H1 (cell line): ENCODE data around the gene DYNC1I2. TPM values are rescaled to one million over a fixed set of nuclear protein-coding genes. Genes with fewer than 3 reads are reported as not detected.

Source experiments
- CTCF ChIA-PET: fragments of 300-600 bp; sonication (Branson Sonifier 250); formaldehyde crosslinking; loops from one replicate; lab custom pipeline; 2021; ENCODE audit not compliant: partially characterized antibody; lab: Charles Lee
- POLR2A ChIA-PET: fragments of 300-600 bp; sonication (Branson Sonifier 250); formaldehyde crosslinking; loops from one replicate; lab custom pipeline; 2021; ENCODE audit warnings: inconsistent platforms; ENCODE audit not compliant: partially characterized antibody; lab: Charles Lee
- DNase-seq, 2 experiments: peaks; one replicate each; pipeline versions ENCODE4 v3.0.0 to v3.0.0-alpha.2; 2010 to 2022; ENCODE audit warnings: low spot score in 2 of 2, low read depth in 1 of 2, mixed read lengths in 1 of 2
- FAIRE-seq: peaks from 2 replicates; lab custom pipeline; 2011; peaks lifted over from hg19 to GRCh38; lab: Jason Lieb, UNC
- H2AFZ ChIP-seq: 2 replicates; pipeline ENCODE4 v1.8.1; 2012; ENCODE audit warnings: low read length, inconsistent platforms
- H2AK5ac ChIP-seq: 2 replicates; pipeline ENCODE4 v1.6.1; 2013; ENCODE audit warnings: low read depth, low read length
- H2BK120ac ChIP-seq: replicated peaks from 2 replicates; pipeline ENCODE3; 2013; ENCODE audit warnings: low read depth, low read length, inconsistent platforms
- H2BK12ac ChIP-seq: 2 replicates; pipeline ENCODE4 v1.6.1; 2013; ENCODE audit warnings: low read depth, low read length
- H2BK15ac ChIP-seq: 2 replicates; pipeline ENCODE4 v1.6.1; 2013; ENCODE audit warnings: low read length
- H2BK20ac ChIP-seq: 2 replicates; pipeline ENCODE4 v1.6.1; 2013; ENCODE audit warnings: low read length
- H2BK5ac ChIP-seq: 2 replicates; pipeline ENCODE4 v1.6.1; 2013; ENCODE audit warnings: low read depth, low read length
- H3K14ac ChIP-seq: 2 replicates; pipeline ENCODE4 v1.6.1; 2013; ENCODE audit warnings: inconsistent platforms; ENCODE audit not compliant: insufficient read length
- H3K18ac ChIP-seq: 2 replicates; pipeline ENCODE4 v1.6.1; 2013; ENCODE audit warnings: low read length; ENCODE audit errors: extremely low read depth
- H3K23ac ChIP-seq: 2 replicates; pipeline ENCODE4 v1.6.1; 2013; ENCODE audit warnings: inconsistent platforms; ENCODE audit not compliant: insufficient read length
- H3K23me2 ChIP-seq: 2 replicates; pipeline ENCODE4 v1.6.1; 2013; ENCODE audit warnings: low read depth, low read length
- H3K27ac ChIP-seq: 2 replicates; pipeline ENCODE4 v1.6.1; 2011; ENCODE audit warnings: low read depth, low read length, inconsistent platforms
- H3K27me3 ChIP-seq, 4 experiments: replicated peaks in 1 of 4; 1 replicate in 1 of 4; 2 replicates in 3 of 4; pipeline versions ENCODE4 v1.6.1 to v1.8.1; 2011 to 2013; ENCODE audit warnings: low read length in 3 of 4, mild to moderate bottlenecking in 3 of 4, inconsistent platforms in 2 of 4, mixed read lengths in 2 of 4, moderate library complexity in 1 of 4; ENCODE audit not compliant: control insufficient read depth in 3 of 4, insufficient read depth in 3 of 4; ENCODE audit errors: extremely low read depth in 1 of 4
- H3K36me3 ChIP-seq, 4 experiments: 2 replicates each; pipeline versions ENCODE4 v1.6.1 to v1.8.1; 2011 to 2013; ENCODE audit warnings: mild to moderate bottlenecking in 4 of 4, low read length in 3 of 4, moderate library complexity in 2 of 4, control low read depth in 1 of 4, inconsistent platforms in 1 of 4; ENCODE audit not compliant: insufficient read depth in 4 of 4, control insufficient read depth in 2 of 4
- H3K4ac ChIP-seq: replicated peaks from 2 replicates; pipeline ENCODE3; 2013; ENCODE audit warnings: low read length, low read depth, mixed read lengths, inconsistent platforms; ENCODE audit not compliant: insufficient read length
- H3K4me1 ChIP-seq, 4 experiments: replicated peaks in 1 of 4; 1 replicate in 1 of 4; 2 replicates in 3 of 4; pipeline versions ENCODE4 v1.6.1 to v1.8.1; 2011 to 2013; ENCODE audit warnings: low read length in 3 of 4, inconsistent platforms in 2 of 4, mixed read lengths in 1 of 4; ENCODE audit not compliant: insufficient read depth in 4 of 4, control insufficient read depth in 3 of 4
- H3K4me2 ChIP-seq, 2 experiments: 2 replicates each; pipeline versions ENCODE4 v1.6.1 to v1.8.1; 2011 to 2013; ENCODE audit warnings: low read depth in 2 of 2, low read length in 2 of 2, control low read depth in 1 of 2, inconsistent platforms in 1 of 2, mild to moderate bottlenecking in 1 of 2; ENCODE audit not compliant: insufficient read depth in 1 of 2
- H3K4me3 ChIP-seq, 4 experiments: fragments of 200-600, 300-600 bp in 1 of 4; sonication (generic), shearing (Covaris generic), sonication (Bioruptor Twin) in 1 of 4; 2 replicates each; pipeline versions ENCODE4 v1.5.1 to v1.8.1; 2011 to 2016; ENCODE audit warnings: low read length in 4 of 4, low read depth in 3 of 4, control low read depth in 2 of 4, inconsistent platforms in 2 of 4, mild to moderate bottlenecking in 2 of 4, mixed read lengths in 1 of 4, moderate library complexity in 1 of 4; ENCODE audit not compliant: insufficient read depth in 2 of 4; ENCODE audit errors: extremely low read depth in 1 of 4
- H3K56ac ChIP-seq: replicated peaks from 2 replicates; pipeline ENCODE3; 2013; ENCODE audit warnings: low read depth, mild to moderate bottlenecking, mixed read lengths, low read length, inconsistent platforms; ENCODE audit not compliant: insufficient read length
- H3K79me1 ChIP-seq: 2 replicates; pipeline ENCODE4 v1.6.1; 2013; ENCODE audit warnings: low read depth, low read length, control low read depth
- H3K79me2 ChIP-seq, 2 experiments: 2 replicates each; pipeline versions ENCODE4 v1.6.1 to v1.8.1; 2012 to 2013; ENCODE audit warnings: low read length in 2 of 2, mild to moderate bottlenecking in 2 of 2, inconsistent platforms in 1 of 2; ENCODE audit not compliant: insufficient read depth in 2 of 2, control insufficient read depth in 1 of 2
- H3K9ac ChIP-seq, 4 experiments: replicated peaks in 1 of 4; 1 replicate in 1 of 4; 2 replicates in 3 of 4; pipeline versions ENCODE4 v1.6.1 to v1.8.1; 2011 to 2013; ENCODE audit warnings: low read depth in 3 of 4, low read length in 3 of 4, control low read depth in 2 of 4, mild to moderate bottlenecking in 2 of 4, moderate library complexity in 2 of 4, inconsistent platforms in 1 of 4; ENCODE audit errors: extremely low read depth in 1 of 4
- H3K9me3 ChIP-seq, 2 experiments: 2 replicates each; pipeline versions ENCODE4 v1.6.1 to v1.8.1; 2012 to 2013; ENCODE audit warnings: mild to moderate bottlenecking in 2 of 2, moderate library complexity in 2 of 2, control low read depth in 1 of 2, inconsistent platforms in 1 of 2, low read depth in 1 of 2, low read length in 1 of 2, mixed read lengths in 1 of 2; ENCODE audit not compliant: insufficient read depth in 2 of 2
- H4K20me1 ChIP-seq, 2 experiments: replicated peaks in 1 of 2; 2 replicates each; pipeline versions ENCODE3 to v1.8.1; 2011 to 2013; ENCODE audit warnings: inconsistent platforms in 2 of 2, low read length in 2 of 2, mild to moderate bottlenecking in 1 of 2; ENCODE audit not compliant: insufficient read depth in 2 of 2, control insufficient read depth in 1 of 2
- H4K5ac ChIP-seq: 2 replicates; pipeline ENCODE4 v1.6.1; 2013; ENCODE audit warnings: low read length, low read depth, mixed read lengths, inconsistent platforms; ENCODE audit not compliant: insufficient read length
- H4K8ac ChIP-seq: 2 replicates; pipeline ENCODE4 v1.8.0; 2013; ENCODE audit warnings: mild to moderate bottlenecking, moderate library complexity, low read length, inconsistent platforms; ENCODE audit not compliant: insufficient read depth; ENCODE audit errors: extremely low read depth
- H4K91ac ChIP-seq: replicated peaks from 2 replicates; pipeline ENCODE3; 2013; ENCODE audit warnings: low read length, mixed read lengths, inconsistent platforms; ENCODE audit not compliant: insufficient read length
- CTCF ChIP-seq, 3 experiments: IDR thresholded peaks; 1 replicate in 2 of 3; 2 replicates in 1 of 3; pipeline versions ENCODE4 v1.5.1 to v1.6.1; 2011; ENCODE audit warnings: low read length in 3 of 3, mild to moderate bottlenecking in 3 of 3, inconsistent platforms in 2 of 3, low read depth in 1 of 3, moderate library complexity in 1 of 3; ENCODE audit not compliant: insufficient read depth in 1 of 3; ENCODE audit errors: control extremely low read depth in 1 of 3
- GTF2F1 ChIP-seq: IDR thresholded peaks from 2 replicates; pipeline ENCODE4 v1.6.1; 2012; ENCODE audit warnings: low read depth, low read length, improper control_type of control experiment, borderline replicate concordance
- POLR2A ChIP-seq, 2 experiments: IDR thresholded peaks; 1 replicate in 1 of 2; 2 replicates in 1 of 2; pipeline ENCODE4 v1.6.1; 2011; ENCODE audit warnings: low read depth in 2 of 2, low read length in 2 of 2, mild to moderate bottlenecking in 2 of 2; ENCODE audit errors: control extremely low read depth in 1 of 2
- RAD21 ChIP-seq, 2 experiments: IDR thresholded peaks in 1 of 2; conservative IDR thresholded peaks in 1 of 2; 2 replicates each; pipeline ENCODE4 v1.6.1; 2011; ENCODE audit warnings: low read depth in 2 of 2, low read length in 2 of 2, improper control_type of control experiment in 1 of 2, inconsistent platforms in 1 of 2, mild to moderate bottlenecking in 1 of 2, moderate library complexity in 1 of 2
- WGBS, 2 experiments: shearing (Covaris generic) in 1 of 2; methylation state at CpG; one replicate each; pipeline versions ENCODE4 v1.1.6 to v1.1.7; 2013 to 2015; ENCODE audit warnings: low lambda C conversion rate in 2 of 2, mixed read lengths in 2 of 2, inconsistent platforms in 1 of 2, low coverage in 1 of 2, missing lambda C conversion rate in 1 of 2; ENCODE audit not compliant: insufficient replicate concordance in 2 of 2, insufficient coverage in 1 of 2, insufficient read length in 1 of 2; ENCODE audit errors: extremely low coverage in 1 of 2, missing lambda C conversion rate in 1 of 2; 5-methylcytosine and 5-hydroxymethylcytosine counted together
- long read RNA-seq, 2 experiments: library from RNA in 1 of 2; library from capped mRNA in 1 of 2; stranded (forward); transcript quantifications; one replicate each; pipeline ENCODE4 v2.0.0, GENCODE V29; 2021; ENCODE audit warnings: inconsistent platforms in 1 of 2
- polyA minus RNA-seq, 3 experiments: library from RNA; depleted of rRNA, polyadenylated mRNA; stranded (reverse); fragments of >200 nt; gene quantifications; 1 replicate in 2 of 3; 2 replicates in 1 of 3; pipeline ENCODE4 v1.2.3, GENCODE V29; 2011
- polyA plus RNA-seq, 7 experiments: library from polyadenylated mRNA; depleted of rRNA in 3 of 7; stranded (reverse) in 5 of 7; unstranded in 2 of 7; fragments of >200 nt in 5 of 7; fragments of 200-250 nt in 2 of 7; gene quantifications; 1 replicate in 5 of 7; 2 replicates in 1 of 7; 4 replicates in 1 of 7; pipeline versions ENCODE4 v1.2.1 to v1.2.3, GENCODE V29; 2011 to 2013; ENCODE audit warnings: missing spikeins in 2 of 7, mixed read lengths in 2 of 7
- total RNA-seq: library from RNA; stranded (reverse); fragmentation: NEBNext Ultra II Directional; extraction: Animal tissue kit (Norgen Biotek cat#: 25700); gene quantifications from 2 replicates; pipeline ENCODE4 v1.2.1, GENCODE V29; 2021

The DYNC1I2 gene
- 65.6 and 68.1 TPM in 2 replicates for total RNA-seq
- 38.4 and 67.3 TPM in 2 replicates for polyA plus RNA-seq (2011; rRNA removed)
- polyA plus RNA-seq (2011; cell fraction: cytosol; rRNA removed) = 70.0 TPM
- 30.4 TPM for polyA plus RNA-seq (2011; cell fraction: nucleus; rRNA removed)
- polyA plus RNA-seq (2012, experiment 1 of 2) = 57.3 to 82.4 TPM (median 64.2 TPM) in 4 replicates
- 6.0 TPM for polyA plus RNA-seq (2012, experiment 2 of 2)
- 109 TPM for polyA plus RNA-seq (2013, experiment 1 of 2)
- 101 TPM for polyA plus RNA-seq (2013, experiment 2 of 2)
- 81.5 and 89.3 TPM in 2 replicates for polyA minus RNA-seq (2011; rRNA and poly(A)+ RNA removed)
- polyA minus RNA-seq (2011; cell fraction: cytosol; rRNA and poly(A)+ RNA removed) = 29.7 TPM
- polyA minus RNA-seq (2011; cell fraction: nucleus; rRNA and poly(A)+ RNA removed) = 55.0 TPM
- long read RNA-seq, experiment 1, transcript DYNC1I2-203 (16 exons, 2,572 nt) = major isoform, 8 of 85 reads
- long read RNA-seq, experiment 1, transcript DYNC1I2-201 (16 exons, 2,589 nt) = major isoform, 8 of 85 reads
- long read RNA-seq, experiment 1, partial matches to known transcripts = 56 of 85 reads
- long read RNA-seq, experiment 1, other reads (novel, unspliced or antisense) = 11 of 85 reads
- long read RNA-seq, experiment 2, transcript DYNC1I2-201 (16 exons, 2,589 nt) = minor isoform, 16 of 64 reads
- long read RNA-seq, experiment 2, transcript DYNC1I2-203 (16 exons, 2,572 nt) = major isoform, 30 of 64 reads
- long read RNA-seq, experiment 2, partial matches to known transcripts = 11 of 64 reads
- long read RNA-seq, experiment 2, other reads (novel, unspliced or antisense) = 2 of 64 reads

GRCh38 chr2:171687287-171688128, at the start of gene DYNC1I2:
TSS of gene DYNC1I2 (plus strand) at chr2:171687469. CDS start at chr2:171690156, 2,687 bp downstream.
- WGBS, 2 experiments = 2% methylated on average over 51 of the region's 51 CpGs; no CpG with 5 or more reads in 1 of the 2 experiments
- Histone ChIP-seq H4K20me1 (no peaks in the 10 kb centered on the region), H3K4me2 (peak within 1 kb of the TSS; percentile 70 to 79), H2BK5ac (peak within 1 kb of the TSS; percentile 55), H3K23me2 (0 out of 2 replicates have a peak, but pooled peaks cover 1% of the 10 kb centered on the region), H3K9me3 (no peaks in the 10 kb centered on the region), H2AFZ (peak within 1 kb of the TSS; percentile 97), H3K9ac (peak within 1 kb of the TSS; percentile 67 to 89 (median 80)), H2BK15ac (no peak within 1 kb of the TSS), H2BK12ac (no peak within 1 kb of the TSS), H3K79me1 (no peaks in the 10 kb centered on the region), H3K4ac (peak within 1 kb of the TSS; percentile 9), H2BK120ac (no peak within 1 kb of the TSS), H3K27ac (peak within 1 kb of the TSS; percentile 22; the same call in 1 of the 2 replicates), H4K91ac (no peak within 1 kb of the TSS), H3K4me3 (peak within 1 kb of the TSS; percentile 81 to 97 (median 94)), H4K5ac (no peak within 1 kb of the TSS), H3K79me2 (peaks cover 0 to 26% of the 10 kb centered on the region in 2 experiments), H3K14ac (no peak within 1 kb of the TSS), H2BK20ac (no peak within 1 kb of the TSS), H3K36me3 (peaks cover 0 to 10% (median 0%) of the 10 kb centered on the region in 4 experiments; a peak in 3 of 8 replicates), H3K4me1 (no peaks in the 10 kb centered on the region; a peak in 1 of 7 replicates), H3K18ac (no peak within 1 kb of the TSS), H3K27me3 (no peaks in the 10 kb centered on the region), H3K56ac (no peak within 1 kb of the TSS), H3K23ac (no peak within 1 kb of the TSS), H4K8ac (peak within 1 kb of the TSS; percentile 60; the same call in 1 of the 2 replicates), H2AK5ac (no peak within 1 kb of the TSS)
- ChIA-PET POLR2A (interaction anchor here (0.6 to 1.4 kb wide), 4 partner anchors 12 to 326 kb away, joined by 3 to 4 read pairs (median 3); partner anchors contain the start of genes DCAF17 and METTL8), CTCF (interaction anchor here (0.6 to 2.2 kb wide), 5 partner anchors 11 to 358 kb away, joined by 3 to 18 read pairs (median 9); no protein-coding TSS in a partner anchor)
- peak; percentile 98 for FAIRE-seq
- peak; percentile 84 to 88 for DNase-seq
- TF ChIP-seq GTF2F1 (no peak), CTCF (IDR thresholded peaks at IDR 0.05; ENCODE audit: control extremely low read depth in 1 of 3, insufficient read depth in 1 of 3, low read depth in 1 of 3, low read length in 3 of 3) (no peak), RAD21 (IDR thresholded peaks at IDR 0.05 in 1 of 2, conservative IDR thresholded peaks at IDR 0.05 in 1 of 2; ENCODE audit: low read depth in 2 of 2, low read length in 2 of 2) (no peak), POLR2A (IDR thresholded peaks at IDR 0.05; ENCODE audit: control extremely low read depth in 1 of 2, low read depth in 2 of 2, low read length in 2 of 2) (peak in 1 of 2 experiments; percentile 70; a peak in 2 of 3 replicates)
